GM18870 (cell line): ENCODE measurements around the gene RXFP4.
"Not testable (repeated sequence)": the region's sequence is repeated elsewhere in the genome, so short reads cannot be mapped to it uniquely, and the experiment has no call there.

Experiments used
- ATAC-seq: cut with Tn5 transposase; IDR thresholded peaks from one replicate; pipeline ENCODE4 v1.9.1; 2021; ENCODE audit warnings: moderate library complexity; ENCODE audit not compliant: unreplicated experiment

Gene RXFP4

DNA sequence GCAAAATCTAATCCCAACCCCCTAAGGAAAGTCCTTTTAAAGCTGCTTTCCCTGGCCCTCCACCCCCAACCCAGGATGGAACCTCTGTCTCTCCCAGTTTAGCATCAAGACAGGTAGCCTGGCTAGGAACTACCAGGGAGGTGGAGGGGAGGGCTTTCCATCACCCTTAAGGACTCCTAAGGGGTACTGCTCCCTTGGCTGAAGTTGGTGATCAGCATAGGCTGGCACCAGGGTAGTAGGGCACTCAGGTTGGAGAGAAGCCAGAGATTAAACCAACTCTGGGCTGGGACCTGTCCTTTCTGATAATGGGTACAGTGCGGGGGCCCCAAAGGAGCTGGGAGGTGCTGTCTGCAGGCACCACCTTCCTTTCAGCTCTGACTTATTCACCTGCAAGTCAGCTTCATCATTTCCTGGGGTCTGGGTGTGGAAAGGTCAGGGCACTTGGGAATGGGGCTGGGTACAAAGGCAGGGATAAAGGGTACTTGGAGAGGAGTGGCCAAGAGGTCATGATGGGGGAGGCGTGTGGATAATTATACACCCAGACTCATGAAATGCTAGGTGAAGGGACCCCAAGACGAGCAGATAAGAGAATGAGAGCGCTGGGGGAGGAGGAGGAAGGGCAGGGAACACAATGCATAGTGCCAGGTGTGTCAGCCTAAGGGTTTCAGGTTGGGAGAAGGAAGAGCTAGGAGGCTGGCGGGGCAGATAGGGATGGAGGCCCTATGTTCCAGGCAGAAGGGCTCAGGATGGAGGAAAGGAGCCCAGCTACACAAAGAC lies 35.7 kb downstream of the RXFP4 start:
- ATAC-seq, result no peak

DNA sequence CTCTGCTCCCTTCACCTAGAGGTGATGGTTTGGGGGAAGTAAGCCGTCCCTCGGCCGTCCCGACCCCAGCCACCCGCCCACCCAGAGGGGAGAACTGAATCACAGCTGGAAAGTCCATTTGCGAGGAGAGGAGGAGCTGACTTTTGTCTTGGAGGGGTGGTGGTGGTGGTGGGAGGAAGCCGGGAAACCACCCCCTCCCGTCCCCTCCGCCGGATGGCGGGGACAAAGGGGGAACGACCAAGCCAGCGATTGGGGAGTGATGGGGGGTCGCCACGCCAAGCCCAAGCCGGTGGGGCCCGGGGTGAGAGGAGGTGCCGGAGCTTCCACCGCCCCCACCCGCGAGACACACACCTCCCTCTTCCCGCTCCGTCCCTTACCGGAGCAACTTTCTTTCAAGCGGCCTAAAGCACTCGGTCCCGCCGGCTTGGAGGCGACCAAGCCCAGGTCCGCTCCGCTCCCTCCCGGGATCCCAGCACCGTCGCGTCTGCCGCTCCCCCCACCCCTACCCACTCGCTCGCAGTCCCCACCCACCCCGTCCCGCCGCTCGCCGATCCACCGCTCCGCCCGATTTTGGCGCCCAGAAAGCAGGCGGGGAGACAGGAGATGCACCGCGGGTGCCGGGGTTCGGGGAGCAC lies 36.4 kb downstream of the RXFP4 start:
- ATAC-seq, result no peak

GRCh38 chr1:155978325-155978972 lies 37.0 kb downstream of the RXFP4 start, which contains the start of gene ARHGEF2:
Gene ARHGEF2, minus strand, starts transcription at chr1:155978547. Its CDS starts 120 bp downstream, at chr1:155978427.
- no peak for ATAC-seq

DNA sequence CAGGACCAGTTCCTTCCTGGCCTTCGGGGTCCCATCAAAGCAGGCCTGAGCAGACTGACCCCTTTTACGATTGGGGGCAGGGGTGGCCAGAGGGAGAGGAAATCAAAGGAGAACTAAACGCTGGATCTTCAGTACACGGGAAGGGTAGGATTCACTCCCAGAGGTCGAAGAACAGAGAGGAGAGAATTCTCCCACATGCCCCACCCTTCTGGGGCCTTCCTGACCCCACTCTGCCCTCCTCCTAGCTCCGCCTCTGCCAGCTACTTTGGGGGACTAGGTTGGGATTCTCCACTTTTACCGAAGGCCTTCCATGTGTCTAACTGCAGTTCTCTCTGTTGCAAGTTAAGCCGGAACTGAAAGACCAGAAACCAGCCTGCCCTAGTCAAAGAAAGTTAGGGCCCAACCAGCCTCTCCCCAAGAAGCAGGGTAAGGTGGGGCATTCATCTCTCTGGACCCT lies 37.6 kb downstream of the RXFP4 start:
- no peak for ATAC-seq

DNA sequence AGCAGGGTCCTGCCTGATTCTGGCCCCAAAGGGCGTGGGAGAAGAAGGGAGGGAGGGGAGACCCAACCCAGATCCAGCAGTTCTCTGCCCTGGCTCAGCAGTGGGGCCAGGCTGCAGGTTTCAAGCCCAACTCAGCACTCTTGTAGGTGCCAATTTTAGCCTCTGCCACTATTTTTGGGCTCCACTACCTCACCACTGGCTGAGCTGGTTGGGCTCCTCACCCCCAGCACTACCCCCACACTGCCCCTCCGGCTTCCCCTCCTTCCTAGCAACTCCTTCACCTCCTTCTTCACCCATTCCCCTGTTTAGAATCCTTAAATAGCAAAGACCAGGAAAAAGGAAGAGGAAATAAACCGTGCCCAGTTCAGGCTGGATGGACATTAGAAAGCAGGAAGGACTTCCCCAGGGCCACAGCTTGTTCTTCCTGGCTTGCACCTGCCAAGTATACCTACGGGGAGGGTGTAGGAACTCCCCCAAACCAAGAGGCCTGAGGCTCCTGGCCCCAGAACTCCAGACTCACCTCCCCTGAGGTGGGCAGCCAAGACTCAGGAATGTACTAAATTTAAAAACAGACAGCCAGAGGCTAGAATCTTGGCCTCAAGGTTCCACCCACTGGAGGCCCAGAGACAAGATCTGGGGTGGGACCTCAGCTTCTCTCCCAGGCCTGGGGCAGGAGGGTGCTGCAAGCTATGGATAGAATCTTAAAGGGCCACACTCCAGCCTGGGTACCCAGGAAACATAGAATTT lies 38.3 kb downstream of the RXFP4 start:
- ATAC-seq, result no peak

GRCh38 chr1:155981266-155982088 lies 40.0 kb downstream of the RXFP4 start:
- no peak for ATAC-seq

DNA sequence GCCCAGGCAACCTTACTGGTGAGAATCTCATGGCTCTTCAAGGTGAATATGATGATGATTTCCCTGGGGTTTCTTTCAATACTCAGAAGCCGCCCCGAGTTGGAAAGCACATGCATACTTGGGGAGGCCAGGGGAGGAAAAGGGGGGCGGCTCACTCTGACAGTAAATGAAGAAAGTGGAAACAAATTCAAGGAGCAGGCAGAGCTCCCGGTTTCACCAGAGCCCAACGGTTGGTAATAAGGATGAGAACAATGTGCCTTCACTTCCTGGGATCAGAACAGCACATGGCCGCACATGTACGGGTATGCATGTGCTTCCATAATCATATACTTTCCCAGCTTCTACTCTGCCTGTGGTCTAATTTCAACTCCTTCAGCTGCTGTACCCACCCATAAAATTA lies 40.7 kb downstream of the RXFP4 start:
- ATAC-seq, result no peak

- ATAC-seq, result no peak
Observed at GRCh38 chr1:155983191-155984024, 42.0 kb downstream of the RXFP4 start.

DNA sequence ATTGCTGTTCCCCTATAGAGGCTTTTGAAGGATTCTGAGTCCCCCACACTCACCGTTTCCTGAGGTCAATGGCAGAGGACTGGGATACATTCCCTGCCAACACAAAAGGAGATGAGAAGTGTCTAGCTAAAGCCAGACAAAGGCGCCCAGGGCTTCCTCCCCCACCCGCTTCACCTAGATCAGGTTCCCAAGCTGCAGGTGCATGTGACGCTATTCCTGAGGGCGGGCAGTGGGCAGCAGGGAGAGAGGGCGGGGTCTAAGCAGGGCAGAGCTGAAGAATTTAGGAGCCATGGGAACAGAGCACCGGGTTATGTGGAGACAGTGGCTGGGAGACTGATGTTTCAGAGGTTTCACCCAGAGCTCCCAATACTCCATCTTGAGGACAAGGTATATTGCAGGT lies 42.9 kb downstream of the RXFP4 start:
- no peak for ATAC-seq

DNA sequence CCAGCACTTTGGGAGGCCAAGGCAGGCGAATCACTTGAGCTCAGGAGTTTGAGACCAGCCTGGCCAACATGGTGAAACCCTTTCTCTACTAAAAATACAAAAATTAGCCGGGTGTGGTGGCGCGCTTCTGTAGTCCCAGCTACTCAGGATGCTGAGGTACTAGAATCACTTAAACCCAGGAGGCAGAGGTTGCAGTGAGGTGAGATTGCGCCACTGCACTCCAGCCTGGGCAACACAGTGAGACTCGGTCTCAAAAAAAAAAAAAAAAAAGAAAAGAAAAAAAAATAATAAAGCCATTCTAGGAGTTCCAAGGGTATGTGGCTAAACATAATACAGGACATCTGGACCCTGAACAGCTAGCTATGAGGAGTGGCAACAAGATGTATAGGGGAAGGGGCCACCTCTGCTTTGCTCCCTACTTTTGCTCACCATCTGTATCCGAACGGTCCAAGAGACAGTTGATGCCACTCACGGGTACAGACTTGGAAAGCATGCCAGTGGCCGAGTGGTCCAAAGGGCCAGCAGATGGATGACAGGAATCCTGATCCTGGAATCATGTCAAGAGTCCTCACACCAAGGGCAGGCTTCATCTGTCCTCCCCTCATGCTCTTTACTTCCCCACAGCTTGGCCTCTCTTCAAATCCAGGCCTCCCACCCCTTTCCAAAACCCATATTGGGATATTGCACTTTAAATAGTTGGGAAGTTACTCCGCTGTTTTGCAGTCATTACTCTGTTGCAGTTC lies 43.6 kb downstream of the RXFP4 start:
- ATAC-seq, result not testable (repeated sequence)

- no peak for ATAC-seq
Observed at GRCh38 chr1:155989242-155990004, 48.0 kb downstream of the RXFP4 start.

- no peak for ATAC-seq
Observed at GRCh38 chr1:155990005-155990739, 48.7 kb downstream of the RXFP4 start.
